ENCODE results near the gene RHOV. TPM values are rescaled to one million over a fixed set of nuclear protein-coding genes. Genes with fewer than 3 reads are reported as not detected.

RHOV gene
- total RNA-seq, 1 donor from 2014 or later = under 0.01 TPM

Other genes starting within 250 kb of the RHOV start
- gene RAD51, start 179.1 kb downstream of the RHOV start, total RNA-seq = 3.7 and 5.9 TPM in 2 replicates
- 15.7 and 19.6 TPM in 2 replicates for gene RMDN3, start 119.0 kb downstream of the RHOV start, total RNA-seq
- 9.9 and 23.0 TPM in 2 replicates for gene GCHFR, start 110.2 kb downstream of the RHOV start, total RNA-seq
- gene C15orf62, start 104.3 kb downstream of the RHOV start, total RNA-seq = 0.13 and 0.39 TPM in 2 replicates
- gene ZFYVE19, start 67.1 kb downstream of the RHOV start, total RNA-seq = 18.7 and 20.7 TPM in 2 replicates
- 16.4 and 22.6 TPM in 2 replicates for gene DNAJC17, start 66.8 kb downstream of the RHOV start, total RNA-seq
- gene PPP1R14D, start 45.5 kb downstream of the RHOV start, total RNA-seq = not detected in 2 replicates
- gene SPINT1, start 30.2 kb downstream of the RHOV start, total RNA-seq = 0.90 and 1.1 TPM in 2 replicates
- gene VPS18, start 20.2 kb upstream of the RHOV start, total RNA-seq = 33.9 and 53.5 TPM in 2 replicates
- gene DLL4, start 55.1 kb upstream of the RHOV start, total RNA-seq = 76.5 and 79.2 TPM in 2 replicates
- 1.4 and 1.9 TPM in 2 replicates for gene CHAC1, start 79.2 kb upstream of the RHOV start, total RNA-seq
- gene INO80, start 242.0 kb upstream of the RHOV start, total RNA-seq = 16.8 and 21.4 TPM in 2 replicates

All from dermis microvascular lymphatic vessel endothelial cell (primary cell).